ENCODE measurements around the gene DTNA.

DTNA gene

DNA sequence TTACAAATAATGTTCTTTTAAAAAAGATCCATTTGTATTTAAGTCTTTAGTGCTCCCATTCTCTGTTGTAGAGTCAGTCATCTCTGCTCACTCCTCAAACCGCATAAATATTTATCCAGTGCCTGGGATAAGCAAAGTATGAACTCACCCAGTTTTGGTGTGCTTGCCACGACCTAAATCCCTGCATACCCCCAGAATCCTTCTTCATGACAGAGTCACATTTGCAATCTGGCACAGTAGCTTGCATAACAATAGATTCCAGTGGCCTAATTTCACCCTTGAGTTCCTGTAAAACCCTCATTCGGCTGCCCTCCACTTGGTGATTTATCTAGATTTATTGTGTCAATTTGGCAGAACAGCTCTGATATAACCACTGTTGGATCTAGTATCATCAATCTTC is 92.9 kb downstream of the DTNA start:
- TF ChIP-seq GATA2 (IDR thresholded peaks at IDR 0.05; ENCODE audit: low read depth, low read length) (no peak), GATA3 (IDR thresholded peaks at IDR 0.05; ENCODE audit: low read depth, low read length) (no peak)

DNA sequence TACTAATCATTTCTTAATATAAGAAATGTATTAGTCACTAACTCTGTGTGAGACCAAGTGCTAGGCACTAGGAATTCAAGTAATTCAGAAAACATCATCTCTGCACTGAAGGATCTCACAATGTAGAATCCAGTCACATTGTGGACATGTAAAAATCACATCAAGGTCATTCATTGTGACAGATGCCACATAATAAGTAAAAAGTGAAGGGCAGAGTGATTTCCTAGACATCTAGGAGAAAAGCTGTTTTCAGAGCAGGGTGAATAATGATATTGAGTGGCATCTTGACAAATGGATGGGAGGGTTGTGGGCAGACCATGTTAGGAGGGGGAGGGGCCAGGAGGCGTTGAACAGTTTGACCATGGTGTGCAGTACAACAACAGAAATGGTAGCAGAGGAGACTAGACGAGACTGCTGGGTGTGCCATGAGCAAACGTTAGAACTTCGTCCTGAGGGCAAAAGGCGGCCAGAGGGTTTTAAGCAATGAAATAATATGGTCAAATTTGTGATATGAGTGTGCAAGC is 93.8 kb downstream of the DTNA start:
- TF ChIP-seq GATA2 (IDR thresholded peaks at IDR 0.05; ENCODE audit: low read depth, low read length) (no peak), GATA3 (IDR thresholded peaks at IDR 0.05; ENCODE audit: low read depth, low read length) (no peak)

DNA sequence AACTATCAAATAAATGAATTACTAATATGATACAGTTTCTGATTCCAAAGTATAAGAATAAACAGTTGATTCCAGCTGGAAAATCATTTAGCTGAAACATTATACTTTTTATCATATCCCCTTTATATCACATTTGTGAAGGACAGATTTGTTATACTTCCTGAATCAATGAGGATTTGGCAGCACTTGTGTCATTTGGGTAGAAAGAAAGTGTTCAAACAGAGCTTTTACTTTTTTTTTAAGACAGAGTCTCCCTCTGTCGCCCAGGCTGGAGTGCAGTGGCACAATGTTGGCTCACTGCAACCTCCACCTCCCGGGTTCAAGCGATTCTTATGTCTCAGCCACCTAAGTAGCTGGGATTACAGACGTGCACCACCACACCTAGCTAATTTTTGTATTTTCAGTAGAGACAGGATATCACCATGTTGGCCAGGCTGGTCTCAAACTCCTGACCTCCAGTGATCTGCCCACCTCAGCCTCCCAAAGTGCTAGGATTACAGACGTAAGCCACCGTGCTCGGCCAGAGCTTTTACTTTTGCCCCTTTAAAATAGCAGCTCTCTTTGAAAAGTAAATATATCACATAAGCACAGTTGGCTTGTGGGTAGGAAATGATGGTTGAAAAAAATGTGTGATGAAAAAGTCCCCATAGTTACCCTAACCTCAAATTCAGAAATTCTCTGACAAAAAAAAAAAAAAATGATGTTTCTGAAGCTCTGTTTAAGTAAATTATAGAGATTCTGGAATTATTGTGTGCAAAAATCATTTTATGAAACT is 95.2 kb downstream of the DTNA start:
- TF ChIP-seq GATA2 (IDR thresholded peaks at IDR 0.05; ENCODE audit: low read depth, low read length) (no peak), GATA3 (IDR thresholded peaks at IDR 0.05; ENCODE audit: low read depth, low read length) (no peak)

DNA sequence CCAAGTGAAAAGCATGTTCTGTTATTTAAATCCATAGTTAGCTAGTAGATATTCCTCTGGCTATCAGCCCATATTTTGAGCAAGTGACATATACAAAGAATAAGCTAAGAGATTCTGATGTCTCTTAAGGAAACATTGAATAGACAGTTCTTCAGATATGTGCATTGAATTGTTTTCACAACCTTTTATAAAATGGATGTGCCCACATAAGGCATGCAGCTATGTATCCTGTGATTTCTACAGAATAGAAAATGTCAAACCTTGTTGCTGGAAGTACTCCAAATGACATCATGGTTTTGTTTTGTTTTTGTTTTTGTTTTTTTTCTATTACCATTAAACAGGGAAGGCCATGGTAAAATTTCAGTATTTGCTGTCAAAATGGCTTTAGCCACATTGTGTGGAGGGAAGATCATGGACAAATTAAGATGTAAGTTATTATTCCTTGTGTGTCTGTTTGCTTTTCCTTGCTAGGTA is 95.8 kb downstream of the DTNA start:
- TF ChIP-seq GATA3 (IDR thresholded peaks at IDR 0.05; ENCODE audit: low read depth, low read length) (no peak), GATA2 (IDR thresholded peaks at IDR 0.05; ENCODE audit: low read depth, low read length) (no peak)

DNA sequence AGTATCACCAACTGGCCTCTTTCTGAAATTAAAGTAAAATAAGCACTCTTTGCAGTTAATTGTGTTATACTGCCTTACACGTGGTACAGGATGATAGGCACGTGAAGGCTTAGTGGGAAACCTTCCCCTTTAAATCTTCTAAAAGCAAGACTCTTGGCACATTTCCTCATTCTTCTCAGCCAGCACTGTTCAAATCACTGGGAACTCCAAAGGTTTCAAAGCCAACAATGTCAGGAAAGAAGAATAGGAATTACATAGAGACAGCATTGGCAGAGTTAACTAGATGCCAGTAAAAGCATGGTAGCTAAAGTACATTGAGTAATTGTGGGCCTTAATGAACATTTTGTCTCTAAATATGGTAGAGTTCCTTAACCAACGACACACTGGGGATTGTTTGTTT is 96.4 kb downstream of the DTNA start:
- TF ChIP-seq GATA3 (IDR thresholded peaks at IDR 0.05; ENCODE audit: low read depth, low read length) (no peak), GATA2 (IDR thresholded peaks at IDR 0.05; ENCODE audit: low read depth, low read length) (no peak)

DNA sequence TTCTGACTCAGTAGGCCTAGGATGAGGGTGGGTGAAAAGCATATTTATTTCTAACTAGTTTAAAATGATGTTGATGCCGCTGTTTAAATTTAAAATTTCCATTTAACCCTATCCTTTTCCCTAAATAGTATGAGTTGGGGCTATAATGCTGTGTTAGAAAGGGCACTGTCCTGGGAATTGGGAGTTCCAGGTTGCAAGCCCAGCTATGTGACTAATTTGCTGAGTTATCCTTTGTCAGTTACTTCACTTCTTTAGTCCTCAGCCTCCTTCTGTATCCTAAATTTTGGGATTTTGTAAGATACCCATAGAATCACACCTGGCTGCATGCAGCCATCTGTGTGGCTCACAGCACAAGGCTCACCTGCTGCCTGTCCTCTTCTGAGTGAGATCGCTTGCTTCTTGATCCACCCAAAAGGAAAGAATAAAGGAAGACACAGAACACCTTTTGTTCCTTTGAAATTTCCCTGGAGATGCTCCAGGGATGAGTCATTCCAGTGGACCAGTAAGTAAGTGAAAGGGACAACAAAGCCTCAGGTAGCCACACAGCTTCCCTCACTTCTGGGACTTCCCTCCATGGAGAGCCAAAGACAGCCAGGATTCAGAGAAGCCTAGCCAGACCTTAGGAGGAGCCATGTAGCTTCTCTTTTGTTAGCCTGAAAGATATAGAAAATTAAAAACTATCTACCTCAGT is 97.2 kb downstream of the DTNA start:
- TF ChIP-seq GATA3 (IDR thresholded peaks at IDR 0.05; ENCODE audit: low read depth, low read length) (no peak), GATA2 (IDR thresholded peaks at IDR 0.05; ENCODE audit: low read depth, low read length) (no peak)

DNA sequence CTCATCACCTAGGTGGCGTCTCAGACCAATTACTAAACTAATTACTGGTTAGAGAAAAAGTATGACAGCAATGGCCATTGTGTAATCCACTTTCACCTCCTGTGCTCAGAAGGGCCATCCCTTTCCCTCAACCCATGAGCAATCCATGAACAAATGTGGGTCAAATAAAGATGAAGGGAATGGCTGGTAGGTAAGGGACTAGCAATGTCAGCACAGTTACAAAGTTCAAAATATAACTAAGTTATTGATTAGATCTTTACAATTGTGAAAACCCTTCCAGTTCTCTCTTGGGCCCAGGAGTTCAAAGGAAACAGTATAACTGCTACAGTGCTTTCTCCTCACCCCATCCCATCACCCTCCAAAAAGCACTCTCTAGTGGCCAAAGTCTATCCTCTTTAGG is 98.3 kb downstream of the DTNA start:
- no peak for TF ChIP-seq GATA2 (IDR thresholded peaks at IDR 0.05; ENCODE audit: low read depth, low read length)
- TF ChIP-seq GATA3 (IDR thresholded peaks at IDR 0.05; ENCODE audit: low read depth, low read length) = no peak

DNA sequence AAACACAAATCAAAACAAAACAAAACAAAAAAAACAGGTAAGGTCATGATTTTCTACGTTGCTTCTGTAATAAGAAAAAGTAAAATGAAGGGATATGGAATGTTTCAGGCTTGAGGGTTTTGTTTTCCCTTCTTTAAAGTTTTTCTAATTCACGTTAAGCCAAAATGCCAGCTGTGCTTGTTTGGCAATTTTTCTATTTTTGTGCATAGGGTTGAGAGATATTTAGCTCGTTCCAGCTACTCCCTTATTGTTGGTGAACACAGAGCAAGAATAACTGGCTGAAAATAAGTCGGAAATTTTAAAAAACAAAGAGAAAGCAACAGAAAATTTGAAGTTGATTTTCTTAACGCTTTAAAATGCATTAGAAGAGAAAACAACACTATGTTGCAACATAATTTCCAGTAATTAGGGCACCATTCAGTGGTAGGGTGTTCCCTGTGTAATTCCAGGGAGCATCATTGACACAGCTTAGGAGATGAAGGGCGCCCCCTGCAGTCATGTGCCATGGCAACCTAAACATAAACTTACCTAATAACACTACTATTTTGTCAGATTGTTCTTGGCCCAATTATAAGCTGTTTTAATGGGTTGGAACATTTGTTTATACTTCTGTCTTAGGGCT is 99.5 kb downstream of the DTNA start:
- no peak for TF ChIP-seq GATA3 (IDR thresholded peaks at IDR 0.05; ENCODE audit: low read depth, low read length)
- no peak for TF ChIP-seq GATA2 (IDR thresholded peaks at IDR 0.05; ENCODE audit: low read depth, low read length)

DNA sequence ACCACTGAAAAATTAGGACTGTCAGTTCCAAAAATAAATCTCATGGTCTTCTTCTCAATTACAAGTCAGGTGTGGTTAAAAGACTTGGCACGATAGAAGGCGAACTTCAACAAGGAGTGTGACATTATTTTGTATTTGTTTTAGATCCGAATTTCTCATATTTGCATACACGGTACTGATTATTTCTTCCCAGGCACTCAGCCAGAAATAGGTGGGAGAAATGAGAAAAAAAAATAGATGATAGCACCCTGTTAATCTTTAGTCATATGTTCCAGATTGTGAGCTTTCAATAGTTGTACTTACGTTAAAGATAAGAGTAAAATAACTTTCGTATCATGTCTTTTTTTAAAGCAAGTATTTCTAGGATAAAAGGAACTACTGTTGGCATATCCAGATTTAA is 106.1 kb downstream of the DTNA start:
- TF ChIP-seq GATA3 (IDR thresholded peaks at IDR 0.05; ENCODE audit: low read depth, low read length) = no peak
- no peak for TF ChIP-seq GATA2 (IDR thresholded peaks at IDR 0.05; ENCODE audit: low read depth, low read length)

DNA sequence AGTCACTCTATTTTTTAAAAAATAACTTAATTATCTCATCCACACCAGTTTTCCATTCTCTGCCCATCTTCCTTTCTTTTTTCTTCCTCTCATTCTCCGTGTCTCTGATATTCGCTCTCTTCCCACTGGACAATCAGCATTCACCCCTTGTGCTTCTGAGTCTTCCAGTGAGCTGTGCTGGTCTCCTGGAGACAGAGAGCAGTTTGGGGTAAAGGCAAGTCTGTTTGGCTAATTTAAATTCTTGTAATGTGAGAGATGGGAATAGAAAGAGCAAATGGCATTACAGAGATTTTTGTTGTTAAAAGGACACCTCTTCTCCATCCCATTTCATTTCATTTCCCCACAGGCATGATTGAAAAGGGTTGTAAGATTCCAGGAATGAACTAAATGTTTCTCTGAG is 107.5 kb downstream of the DTNA start:
- TF ChIP-seq GATA3 (IDR thresholded peaks at IDR 0.05; ENCODE audit: low read depth, low read length) (no peak), GATA2 (IDR thresholded peaks at IDR 0.05; ENCODE audit: low read depth, low read length) (no peak)

DNA sequence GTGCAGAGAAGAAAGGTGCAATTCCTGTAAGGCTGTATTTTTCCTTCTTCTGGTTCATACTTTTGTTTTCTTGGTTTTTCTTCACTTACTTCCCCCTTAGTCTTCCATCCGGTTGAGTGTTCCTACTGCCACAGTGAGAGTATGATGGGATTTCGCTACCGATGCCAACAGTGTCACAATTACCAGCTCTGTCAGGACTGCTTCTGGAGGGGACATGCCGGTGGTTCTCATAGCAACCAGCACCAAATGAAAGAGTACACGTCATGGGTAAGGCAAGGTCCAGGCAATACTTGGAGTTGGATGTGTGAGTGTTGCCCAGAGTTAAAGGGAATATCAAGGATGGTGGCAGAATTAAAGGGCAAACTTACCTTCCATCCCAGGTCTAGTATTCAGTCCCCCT is 108.0 kb downstream of the DTNA start:
- TF ChIP-seq GATA3 (IDR thresholded peaks at IDR 0.05; ENCODE audit: low read depth, low read length) = no peak
- no peak for TF ChIP-seq GATA2 (IDR thresholded peaks at IDR 0.05; ENCODE audit: low read depth, low read length)

DNA sequence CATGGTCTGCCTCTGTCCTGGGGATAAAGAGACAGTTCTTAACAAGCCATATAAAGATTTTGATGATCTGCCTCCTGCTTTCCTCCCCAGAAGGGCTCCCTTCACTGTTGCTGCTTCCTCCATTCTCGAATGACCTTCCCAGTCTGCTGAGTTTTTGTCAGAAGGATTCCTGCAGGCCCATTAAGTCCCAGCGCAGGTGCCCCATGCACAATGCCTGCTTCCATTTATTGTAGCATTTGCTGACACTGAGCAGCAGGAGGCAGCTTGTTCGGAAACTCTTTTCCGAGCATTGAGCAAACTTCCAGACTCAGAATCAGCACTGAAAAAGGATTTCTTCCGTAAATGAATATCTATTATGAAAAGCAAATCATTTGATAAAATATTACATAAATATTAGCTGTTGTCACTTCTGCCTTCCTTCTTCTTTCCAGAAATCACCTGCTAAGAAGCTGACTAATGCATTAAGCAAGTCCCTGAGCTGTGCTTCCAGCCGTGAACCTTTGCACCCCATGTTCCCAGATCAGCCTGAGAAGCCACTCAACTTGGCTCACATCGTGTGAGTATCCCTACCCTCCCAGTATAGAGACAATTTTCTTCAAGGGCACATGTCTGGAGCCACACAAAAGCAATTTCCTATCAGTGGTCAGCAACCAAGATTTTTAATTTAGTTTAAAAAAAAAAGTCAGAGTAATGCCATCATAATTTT is 110.4 kb downstream of the DTNA start:
- TF ChIP-seq GATA2 (IDR thresholded peaks at IDR 0.05; ENCODE audit: low read depth, low read length) = no peak
- no peak for TF ChIP-seq GATA3 (IDR thresholded peaks at IDR 0.05; ENCODE audit: low read depth, low read length)

DNA sequence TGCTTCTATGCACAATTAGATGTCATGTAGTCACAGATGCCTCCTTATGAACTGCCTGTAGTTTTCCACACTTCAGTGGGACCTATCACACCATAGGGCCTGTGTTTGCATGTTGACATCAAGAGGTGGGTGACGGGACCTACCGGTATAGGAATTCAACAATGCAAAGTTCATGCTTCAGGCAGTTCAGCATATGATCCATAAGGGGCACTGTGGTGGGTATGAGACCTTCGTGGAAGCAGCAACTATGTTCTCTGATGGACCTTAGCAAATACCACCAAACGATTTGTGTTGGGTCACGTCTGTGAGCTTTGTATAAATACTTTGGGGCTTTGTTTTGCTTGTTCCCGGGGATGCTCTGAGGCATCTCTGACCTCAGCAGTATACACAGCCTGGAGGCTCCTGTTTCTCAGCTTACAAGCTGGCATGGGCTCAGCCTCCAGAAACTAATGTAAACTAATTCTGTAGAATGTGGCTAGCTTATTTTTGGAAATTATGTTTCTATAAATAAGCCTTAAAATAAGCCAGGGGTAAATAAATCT is 111.6 kb downstream of the DTNA start:
- no peak for TF ChIP-seq GATA3 (IDR thresholded peaks at IDR 0.05; ENCODE audit: low read depth, low read length)
- TF ChIP-seq GATA2 (IDR thresholded peaks at IDR 0.05; ENCODE audit: low read depth, low read length) = no peak

DNA sequence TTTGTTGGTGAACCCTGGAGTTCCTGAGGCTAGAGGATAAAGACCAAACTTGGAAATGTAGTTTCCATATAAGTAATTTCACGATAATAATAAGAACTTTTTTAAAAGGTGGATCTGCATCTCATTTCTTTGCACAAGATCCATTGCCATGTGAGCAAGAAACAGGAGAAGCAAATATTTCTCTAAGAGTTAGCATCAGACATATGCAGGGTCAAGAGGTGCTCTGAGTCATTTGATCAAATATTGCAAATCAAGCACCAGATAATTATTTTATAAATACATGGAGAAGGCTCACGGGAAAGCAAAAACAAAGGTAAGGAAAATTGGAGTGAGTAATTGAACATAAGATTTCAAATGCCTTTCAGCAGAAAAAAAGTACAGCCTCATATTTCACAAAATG is 118.0 kb downstream of the DTNA start:
- TF ChIP-seq GATA2 (IDR thresholded peaks at IDR 0.05; ENCODE audit: low read depth, low read length) (no peak), GATA3 (IDR thresholded peaks at IDR 0.05; ENCODE audit: low read depth, low read length) (no peak)

All from SH-SY5Y (cell line).